ENCODE data around the gene BNC2. TPM values are rescaled to one million over a fixed set of nuclear protein-coding genes. Genes with fewer than 3 reads are reported as not detected.

The BNC2 gene
- total RNA-seq, 1 experiment from 2014 or later, result 0.20 TPM

DNA sequence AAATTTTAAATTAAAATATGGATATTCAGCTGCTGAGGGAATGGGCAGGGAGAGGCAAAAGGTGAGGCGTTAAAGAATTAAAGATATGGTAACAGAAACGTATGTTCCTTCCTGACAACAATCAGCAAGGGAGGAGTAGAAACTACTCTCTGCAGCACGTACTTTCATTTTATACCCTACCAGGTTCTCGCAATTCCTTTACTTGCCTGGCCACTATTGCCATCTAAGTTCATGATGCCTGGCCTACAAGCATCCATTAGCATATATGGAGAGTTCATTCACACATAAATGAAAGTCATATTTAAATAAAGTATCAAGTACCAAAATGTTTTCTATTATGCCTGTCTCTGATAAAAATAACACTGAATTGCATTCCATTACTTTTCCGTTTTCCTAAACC is 125.1 kb downstream of the BNC2 start:
- no peaks in the 10 kb centered on the region for H3K27me3 ChIP-seq (replicated peaks; ENCODE audit: control insufficient read depth, insufficient read depth, low read length)
- no peaks in the 10 kb centered on the region for H3K36me3 ChIP-seq (ENCODE audit: control insufficient read depth, insufficient read depth, low read length)
- Mint-ChIP-seq H3K4me1 (ENCODE audit: low read depth, unreplicated experiment) (no peaks in the 10 kb centered on the region), H3K27ac (ENCODE audit: unreplicated experiment) (no peak overlapping the region), H3K27me3 (ENCODE audit: insufficient read depth, unreplicated experiment) (no peaks in the 10 kb centered on the region), H3K9me3 (ENCODE audit: unreplicated experiment) (no peaks in the 10 kb centered on the region), H3K4me3 (ENCODE audit: unreplicated experiment) (no peak overlapping the region), H3K36me3 (ENCODE audit: insufficient read depth, unreplicated experiment) (no peaks in the 10 kb centered on the region)
- ChIA-PET CTCF (no interaction called here), POLR2A (no interaction called here)
- H3K4me3 ChIP-seq (ENCODE audit: low read depth, low read length), result no peak overlapping the region
- H3K4me1 ChIP-seq, result no peaks in the 10 kb centered on the region
- TF ChIP-seq, protein P1, sequence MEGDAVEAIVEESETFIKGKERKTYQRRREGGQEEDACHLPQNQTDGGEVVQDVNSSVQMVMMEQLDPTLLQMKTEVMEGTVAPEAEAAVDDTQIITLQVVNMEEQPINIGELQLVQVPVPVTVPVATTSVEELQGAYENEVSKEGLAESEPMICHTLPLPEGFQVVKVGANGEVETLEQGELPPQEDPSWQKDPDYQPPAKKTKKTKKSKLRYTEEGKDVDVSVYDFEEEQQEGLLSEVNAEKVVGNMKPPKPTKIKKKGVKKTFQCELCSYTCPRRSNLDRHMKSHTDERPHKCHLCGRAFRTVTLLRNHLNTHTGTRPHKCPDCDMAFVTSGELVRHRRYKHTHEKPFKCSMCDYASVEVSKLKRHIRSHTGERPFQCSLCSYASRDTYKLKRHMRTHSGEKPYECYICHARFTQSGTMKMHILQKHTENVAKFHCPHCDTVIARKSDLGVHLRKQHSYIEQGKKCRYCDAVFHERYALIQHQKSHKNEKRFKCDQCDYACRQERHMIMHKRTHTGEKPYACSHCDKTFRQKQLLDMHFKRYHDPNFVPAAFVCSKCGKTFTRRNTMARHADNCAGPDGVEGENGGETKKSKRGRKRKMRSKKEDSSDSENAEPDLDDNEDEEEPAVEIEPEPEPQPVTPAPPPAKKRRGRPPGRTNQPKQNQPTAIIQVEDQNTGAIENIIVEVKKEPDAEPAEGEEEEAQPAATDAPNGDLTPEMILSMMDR (IDR thresholded peaks at IDR 0.05; ENCODE audit: insufficient read depth in 1 of 2, low read depth in 1 of 2, low read length in 1 of 2, severe bottlenecking in 1 of 2, unreplicated experiment in 1 of 2), result no peak
- BruUV-seq (replicated peaks), result no TSS peak
- no peaks in the 10 kb centered on the region for H3K9me3 ChIP-seq
- intact Hi-C loops (cut with micrococcal nuclease; ENCODE audit: unreplicated experiment), result no loop called here
- DNase-seq, result no peak

DNA sequence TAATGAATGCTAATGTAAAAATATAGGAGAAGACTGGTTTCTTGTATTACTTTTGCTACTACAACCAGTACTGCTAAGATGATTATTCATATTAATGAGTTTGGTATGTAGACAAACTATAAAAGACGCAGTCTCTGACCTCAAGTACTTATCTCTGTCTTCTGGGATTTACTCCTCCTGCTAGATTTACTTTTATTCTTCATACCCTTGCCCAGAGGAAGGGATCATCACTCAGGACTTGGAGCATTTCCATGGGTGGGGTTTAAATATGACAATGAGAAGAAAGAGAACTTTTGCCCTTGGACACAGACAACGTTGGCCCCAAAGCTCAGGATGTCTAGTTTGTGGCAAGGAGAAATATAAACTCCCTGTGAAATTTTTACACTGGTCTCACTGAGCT is 126.1 kb downstream of the BNC2 start:
- H3K4me3 Mint-ChIP-seq (ENCODE audit: unreplicated experiment), result no peak overlapping the region

DNA sequence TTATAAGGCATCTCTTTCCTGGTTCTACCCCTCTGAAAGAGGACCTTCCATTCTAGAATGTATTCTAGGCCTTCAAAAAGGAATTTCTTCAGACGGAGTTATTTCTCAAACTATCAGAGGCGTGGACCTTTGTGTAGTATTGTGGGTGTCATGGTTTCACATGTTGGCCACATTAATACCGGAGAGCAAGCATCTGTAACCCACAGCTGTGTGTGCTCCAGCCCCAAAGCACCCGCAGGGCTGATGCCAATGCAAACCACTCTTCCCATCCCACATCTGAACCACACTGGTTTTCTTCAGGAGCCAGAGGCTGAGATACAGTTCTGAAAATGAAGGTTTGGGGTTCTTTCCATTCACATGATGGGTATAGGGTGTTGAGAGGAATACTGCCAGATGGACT is 127.1 kb downstream of the BNC2 start:
- Mint-ChIP-seq H3K4me3 (ENCODE audit: unreplicated experiment) (no peak overlapping the region), H3K27ac (ENCODE audit: unreplicated experiment) (no peak overlapping the region), H3K9me3 (ENCODE audit: unreplicated experiment) (no peaks in the 10 kb centered on the region), H3K27me3 (ENCODE audit: insufficient read depth, unreplicated experiment) (no peaks in the 10 kb centered on the region), H3K36me3 (ENCODE audit: insufficient read depth, unreplicated experiment) (no peaks in the 10 kb centered on the region), H3K4me1 (ENCODE audit: low read depth, unreplicated experiment) (no peaks in the 10 kb centered on the region)
- no peaks in the 10 kb centered on the region for H3K36me3 ChIP-seq (ENCODE audit: control insufficient read depth, insufficient read depth, low read length)
- DNase-seq, result no peak
- BruUV-seq (replicated peaks), result no TSS peak
- ChIA-PET POLR2A (no interaction called here), CTCF (no interaction called here)
- H3K4me3 ChIP-seq (ENCODE audit: low read depth, low read length), result no peak overlapping the region
- no peaks in the 10 kb centered on the region for H3K4me1 ChIP-seq
- intact Hi-C loops (cut with micrococcal nuclease; ENCODE audit: unreplicated experiment), result no loop called here
- no peaks in the 10 kb centered on the region for H3K9me3 ChIP-seq
- no peaks in the 10 kb centered on the region for H3K27me3 ChIP-seq (replicated peaks; ENCODE audit: control insufficient read depth, insufficient read depth, low read length)
- TF ChIP-seq, protein P1 (IDR thresholded peaks at IDR 0.05; ENCODE audit: insufficient read depth in 1 of 2, low read depth in 1 of 2, low read length in 1 of 2, severe bottlenecking in 1 of 2, unreplicated experiment in 1 of 2), result no peak

More for the DNA sequence above, 126.1 kb downstream of the BNC2 start:
- H3K36me3 ChIP-seq (ENCODE audit: control insufficient read depth, insufficient read depth, low read length), result no peaks in the 10 kb centered on the region
- H3K4me1 ChIP-seq, result no peaks in the 10 kb centered on the region
- H3K4me3 ChIP-seq (ENCODE audit: low read depth, low read length), result no peak overlapping the region
- Mint-ChIP-seq H3K9me3 (ENCODE audit: unreplicated experiment) (no peaks in the 10 kb centered on the region), H3K27me3 (ENCODE audit: insufficient read depth, unreplicated experiment) (no peaks in the 10 kb centered on the region), H3K36me3 (ENCODE audit: insufficient read depth, unreplicated experiment) (no peaks in the 10 kb centered on the region), H3K4me1 (ENCODE audit: low read depth, unreplicated experiment) (no peaks in the 10 kb centered on the region), H3K27ac (ENCODE audit: unreplicated experiment) (no peak overlapping the region)
- H3K9me3 ChIP-seq, result no peaks in the 10 kb centered on the region
- DNase-seq, result no peak
- H3K27me3 ChIP-seq (replicated peaks; ENCODE audit: control insufficient read depth, insufficient read depth, low read length), result no peaks in the 10 kb centered on the region
- ChIA-PET POLR2A (no interaction called here), CTCF (no interaction called here)
- no TSS peak for BruUV-seq (replicated peaks)
- TF ChIP-seq, protein P1 (IDR thresholded peaks at IDR 0.05; ENCODE audit: insufficient read depth in 1 of 2, low read depth in 1 of 2, low read length in 1 of 2, severe bottlenecking in 1 of 2, unreplicated experiment in 1 of 2), result no peak
- intact Hi-C loops (cut with micrococcal nuclease; ENCODE audit: unreplicated experiment), result no loop called here

Measured in Caco-2 (cell line).